A549 (cell line): Measurements from ENCODE around the gene EPHB4.

Experiments used
- CEBPB ChIP-seq, 2 experiments: fragments of >200 bp in 1 of 2; sonication (Bioruptor Twin) in 1 of 2; formaldehyde crosslinking in 1 of 2; IDR thresholded peaks; 2 replicates each; pipeline ENCODE4 v1.6.1; 2012 to 2016
- JUN ChIP-seq, 2 experiments: fragments of >200 bp; sonication (Bioruptor Twin); formaldehyde crosslinking; IDR thresholded peaks; 2 replicates in 1 of 2; 3 replicates in 1 of 2; pipeline ENCODE4 v1.6.1; 2016 to 2017
- KDM1A ChIP-seq: fragments of 200-600 bp; sonication (generic); IDR thresholded peaks from 2 replicates; pipeline ENCODE4 v1.6.1; 2016; ENCODE audit warnings: low read depth, mild to moderate bottlenecking
- TF ChIP-seq, protein P1 (sequence below): IDR thresholded peaks from 2 replicates; pipeline ENCODE4 v1.6.1; 2012
- TF ChIP-seq, protein P2 (sequence below): fragments of >200 bp; sonication (Bioruptor Twin); formaldehyde crosslinking; IDR thresholded peaks from 3 replicates; pipeline ENCODE4 v1.5.1; 2016
- TF ChIP-seq, protein P3 (sequence below): fragments of 200-600 bp; sonication (generic); IDR thresholded peaks from 2 replicates; pipeline ENCODE4 v1.6.1; 2016; ENCODE audit warnings: antibody characterized with exemption, mild to moderate bottlenecking, moderate library complexity

DNA sequence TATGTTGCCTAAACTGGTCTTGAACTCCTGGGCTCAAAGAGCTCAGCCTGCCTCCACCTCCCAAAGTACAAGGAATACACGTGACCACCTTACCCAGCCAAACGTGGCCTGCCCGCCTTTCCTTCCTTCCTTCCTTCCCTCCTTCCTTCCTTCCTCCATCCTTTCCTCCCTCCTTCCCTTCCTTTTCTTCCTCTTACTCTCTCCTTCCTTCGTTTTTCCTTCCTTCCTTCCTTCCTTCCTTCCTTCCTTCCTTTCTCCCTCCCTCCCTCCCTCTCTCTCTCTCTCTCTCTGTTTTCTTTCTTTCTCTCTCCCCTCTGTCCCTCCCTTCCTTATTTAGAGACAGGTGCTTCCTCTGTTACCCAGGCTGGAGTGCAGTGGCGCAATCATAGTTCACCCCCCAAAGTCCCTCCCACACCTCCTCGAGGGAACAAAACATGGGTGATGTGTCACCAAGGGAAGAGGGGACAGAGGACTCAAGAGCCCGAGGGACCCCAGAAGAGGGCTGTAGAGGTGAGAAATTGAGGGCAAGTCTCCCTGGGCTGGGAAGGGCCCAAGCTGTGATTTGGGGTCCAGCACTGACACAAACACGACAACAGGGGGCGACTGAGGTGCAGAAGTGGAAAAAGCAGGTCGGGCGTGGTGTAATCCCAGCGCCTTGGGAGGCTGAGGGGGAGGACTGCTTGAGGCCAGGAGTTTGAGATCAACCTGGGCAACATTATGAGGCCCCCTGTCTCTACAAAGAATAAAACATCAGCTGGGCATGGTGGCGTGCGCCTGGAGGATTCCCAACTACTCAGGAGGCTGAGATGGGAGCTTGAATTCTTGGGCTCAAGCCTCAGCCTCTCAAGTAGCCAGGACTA lies 28.1 kb downstream of the EPHB4 start:
- TF ChIP-seq, protein P1, sequence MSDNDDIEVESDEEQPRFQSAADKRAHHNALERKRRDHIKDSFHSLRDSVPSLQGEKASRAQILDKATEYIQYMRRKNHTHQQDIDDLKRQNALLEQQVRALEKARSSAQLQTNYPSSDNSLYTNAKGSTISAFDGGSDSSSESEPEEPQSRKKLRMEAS = peak; percentile 29; the same call in 1 of the 2 replicates
- TF ChIP-seq, protein P2, sequence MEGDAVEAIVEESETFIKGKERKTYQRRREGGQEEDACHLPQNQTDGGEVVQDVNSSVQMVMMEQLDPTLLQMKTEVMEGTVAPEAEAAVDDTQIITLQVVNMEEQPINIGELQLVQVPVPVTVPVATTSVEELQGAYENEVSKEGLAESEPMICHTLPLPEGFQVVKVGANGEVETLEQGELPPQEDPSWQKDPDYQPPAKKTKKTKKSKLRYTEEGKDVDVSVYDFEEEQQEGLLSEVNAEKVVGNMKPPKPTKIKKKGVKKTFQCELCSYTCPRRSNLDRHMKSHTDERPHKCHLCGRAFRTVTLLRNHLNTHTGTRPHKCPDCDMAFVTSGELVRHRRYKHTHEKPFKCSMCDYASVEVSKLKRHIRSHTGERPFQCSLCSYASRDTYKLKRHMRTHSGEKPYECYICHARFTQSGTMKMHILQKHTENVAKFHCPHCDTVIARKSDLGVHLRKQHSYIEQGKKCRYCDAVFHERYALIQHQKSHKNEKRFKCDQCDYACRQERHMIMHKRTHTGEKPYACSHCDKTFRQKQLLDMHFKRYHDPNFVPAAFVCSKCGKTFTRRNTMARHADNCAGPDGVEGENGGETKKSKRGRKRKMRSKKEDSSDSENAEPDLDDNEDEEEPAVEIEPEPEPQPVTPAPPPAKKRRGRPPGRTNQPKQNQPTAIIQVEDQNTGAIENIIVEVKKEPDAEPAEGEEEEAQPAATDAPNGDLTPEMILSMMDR = peak; percentile 74
- TF ChIP-seq KDM1A (no peak), JUN (IDR thresholded peaks at IDR 0.05) (no peak), CEBPB (IDR thresholded peaks at IDR 0.05) (peak; percentile 38 to 67; a peak in 3 of 4 replicates)
- TF ChIP-seq, protein P3, sequence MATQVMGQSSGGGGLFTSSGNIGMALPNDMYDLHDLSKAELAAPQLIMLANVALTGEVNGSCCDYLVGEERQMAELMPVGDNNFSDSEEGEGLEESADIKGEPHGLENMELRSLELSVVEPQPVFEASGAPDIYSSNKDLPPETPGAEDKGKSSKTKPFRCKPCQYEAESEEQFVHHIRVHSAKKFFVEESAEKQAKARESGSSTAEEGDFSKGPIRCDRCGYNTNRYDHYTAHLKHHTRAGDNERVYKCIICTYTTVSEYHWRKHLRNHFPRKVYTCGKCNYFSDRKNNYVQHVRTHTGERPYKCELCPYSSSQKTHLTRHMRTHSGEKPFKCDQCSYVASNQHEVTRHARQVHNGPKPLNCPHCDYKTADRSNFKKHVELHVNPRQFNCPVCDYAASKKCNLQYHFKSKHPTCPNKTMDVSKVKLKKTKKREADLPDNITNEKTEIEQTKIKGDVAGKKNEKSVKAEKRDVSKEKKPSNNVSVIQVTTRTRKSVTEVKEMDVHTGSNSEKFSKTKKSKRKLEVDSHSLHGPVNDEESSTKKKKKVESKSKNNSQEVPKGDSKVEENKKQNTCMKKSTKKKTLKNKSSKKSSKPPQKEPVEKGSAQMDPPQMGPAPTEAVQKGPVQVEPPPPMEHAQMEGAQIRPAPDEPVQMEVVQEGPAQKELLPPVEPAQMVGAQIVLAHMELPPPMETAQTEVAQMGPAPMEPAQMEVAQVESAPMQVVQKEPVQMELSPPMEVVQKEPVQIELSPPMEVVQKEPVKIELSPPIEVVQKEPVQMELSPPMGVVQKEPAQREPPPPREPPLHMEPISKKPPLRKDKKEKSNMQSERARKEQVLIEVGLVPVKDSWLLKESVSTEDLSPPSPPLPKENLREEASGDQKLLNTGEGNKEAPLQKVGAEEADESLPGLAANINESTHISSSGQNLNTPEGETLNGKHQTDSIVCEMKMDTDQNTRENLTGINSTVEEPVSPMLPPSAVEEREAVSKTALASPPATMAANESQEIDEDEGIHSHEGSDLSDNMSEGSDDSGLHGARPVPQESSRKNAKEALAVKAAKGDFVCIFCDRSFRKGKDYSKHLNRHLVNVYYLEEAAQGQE = no peak
